GM19468 (cell line): ENCODE results near the gene GPR119.
"Not testable (repeated sequence)": the region's sequence is repeated elsewhere in the genome, so short reads cannot be mapped to it uniquely, and the experiment has no call there.

Experiments used
- ATAC-seq: cut with Tn5 transposase; IDR thresholded peaks from one replicate; pipeline ENCODE4 v1.9.1; 2021; ENCODE audit warnings: mild to moderate bottlenecking, moderate library complexity, moderate number of reproducible peaks; ENCODE audit not compliant: unreplicated experiment; ENCODE audit errors: extremely low read depth

The GPR119 gene

GRCh38 chrX:130385520-130385919, at the start of gene GPR119:
Gene GPR119, minus strand, starts transcription at chrX:130385674. Its CDS starts 227 bp downstream, at chrX:130385447.
- no peak for ATAC-seq

- ATAC-seq: not testable (repeated sequence)
These were observed 43.8 kb upstream of the GPR119 start for GRCh38 chrX:130429236-130429635.

- ATAC-seq: no peak
These were observed 41.1 kb upstream of the GPR119 start for GRCh38 chrX:130426531-130426930.

- ATAC-seq: no peak
These were observed 33.8 kb upstream of the GPR119 start for GRCh38 chrX:130419263-130419662.

- no peak for ATAC-seq
These were observed 33.3 kb upstream of the GPR119 start for GRCh38 chrX:130418740-130419139.

- no peak for ATAC-seq
These were observed 32.6 kb upstream of the GPR119 start for GRCh38 chrX:130418066-130418465.

GRCh38 chrX:130416785-130417184, 31.3 kb upstream of the GPR119 start:
- no peak for ATAC-seq

- ATAC-seq: no peak
These were observed 29.7 kb upstream of the GPR119 start for GRCh38 chrX:130415201-130415600.

GRCh38 chrX:130414800-130415199, 29.3 kb upstream of the GPR119 start:
- no peak for ATAC-seq

GRCh38 chrX:130413415-130413814, 27.9 kb upstream of the GPR119 start:
- no peak for ATAC-seq

GRCh38 chrX:130402208-130402684, 16.8 kb upstream of the GPR119 start:
- ATAC-seq: no peak

- ATAC-seq: peak; percentile 87
These were observed 16.1 kb upstream of the GPR119 start, which contains the start of gene RBMX2 for GRCh38 chrX:130401415-130402207. Gene RBMX2, plus strand, starts transcription at chrX:130401987. Its CDS starts 46 bp downstream, at chrX:130402033.

GRCh38 chrX:130395341-130395740, 9.9 kb upstream of the GPR119 start:
- ATAC-seq: no peak

- ATAC-seq: no peak
These were observed 8.1 kb upstream of the GPR119 start for GRCh38 chrX:130393451-130394074.

- ATAC-seq: no peak
These were observed 934 bp upstream of the GPR119 start for GRCh38 chrX:130386408-130386808.

GRCh38 chrX:130378024-130378669, 7.3 kb downstream of the GPR119 start:
- no peak for ATAC-seq

- ATAC-seq: no peak
These were observed 9.4 kb downstream of the GPR119 start for GRCh38 chrX:130376077-130376476.

GRCh38 chrX:130352050-130352449, 33.4 kb downstream of the GPR119 start:
- ATAC-seq: not testable (repeated sequence)

- ATAC-seq: no peak
These were observed 33.9 kb downstream of the GPR119 start for GRCh38 chrX:130351567-130351966.

GRCh38 chrX:130347321-130347720, 38.2 kb downstream of the GPR119 start:
- no peak for ATAC-seq

- ATAC-seq: no peak
These were observed 42.1 kb downstream of the GPR119 start for GRCh38 chrX:130343411-130343810.
